ENCODE data around the gene MFAP2.
"Not testable (repeated sequence)": the region's sequence is repeated elsewhere in the genome, so short reads cannot be mapped to it uniquely, and the experiment has no call there.

Gene MFAP2

GRCh38 chr1:16933945-16934344, 46.5 kb downstream of the MFAP2 start:
- FAIRE-seq; DNase-seq (ENCODE audit: insufficient read length, low spot score): not testable (repeated sequence)

- not testable (repeated sequence) for DNase-seq (ENCODE audit: insufficient read length, low spot score); FAIRE-seq
Observed at GRCh38 chr1:16931206-16931934, 49.0 kb downstream of the MFAP2 start.

- not testable (repeated sequence) for DNase-seq (ENCODE audit: insufficient read length, low spot score); FAIRE-seq
Observed at GRCh38 chr1:16929146-16930041, 51.0 kb downstream of the MFAP2 start.

- FAIRE-seq, result no peak
Observed at GRCh38 chr1:16927711-16928485, 52.5 kb downstream of the MFAP2 start.

GRCh38 chr1:16927256-16927655, 53.2 kb downstream of the MFAP2 start:
- FAIRE-seq (no peak), DNase-seq (ENCODE audit: insufficient read length, low spot score) (no peak)

More at GRCh38 chr1:16927711-16928485, 52.5 kb downstream of the MFAP2 start:
- no peak for DNase-seq (ENCODE audit: insufficient read length, low spot score)

- DNase-seq (ENCODE audit: insufficient read length, low spot score), result no peak
Observed at GRCh38 chr1:16926491-16927073, 53.8 kb downstream of the MFAP2 start.

GRCh38 chr1:16925635-16926490, 54.6 kb downstream of the MFAP2 start:
- FAIRE-seq (no peak), DNase-seq (ENCODE audit: insufficient read length, low spot score) (no peak)

More at GRCh38 chr1:16926491-16927073, 53.8 kb downstream of the MFAP2 start:
- FAIRE-seq, result no peak

GRCh38 chr1:16924919-16925477, 55.4 kb downstream of the MFAP2 start:
- FAIRE-seq (no peak), DNase-seq (ENCODE audit: insufficient read length, low spot score) (no peak)
